Ramos (cell line): ENCODE results near the gene CSGALNACT2.

Source experiments
- in situ Hi-C: fragments of 300-500 bp; cut with MboI; formaldehyde crosslinking; loops from one replicate; pipeline ENCODE4 v1.14.3; 2022; ENCODE audit warnings: low sequenced_read_pairs; ENCODE audit not compliant: unreplicated experiment

CSGALNACT2 gene

DNA sequence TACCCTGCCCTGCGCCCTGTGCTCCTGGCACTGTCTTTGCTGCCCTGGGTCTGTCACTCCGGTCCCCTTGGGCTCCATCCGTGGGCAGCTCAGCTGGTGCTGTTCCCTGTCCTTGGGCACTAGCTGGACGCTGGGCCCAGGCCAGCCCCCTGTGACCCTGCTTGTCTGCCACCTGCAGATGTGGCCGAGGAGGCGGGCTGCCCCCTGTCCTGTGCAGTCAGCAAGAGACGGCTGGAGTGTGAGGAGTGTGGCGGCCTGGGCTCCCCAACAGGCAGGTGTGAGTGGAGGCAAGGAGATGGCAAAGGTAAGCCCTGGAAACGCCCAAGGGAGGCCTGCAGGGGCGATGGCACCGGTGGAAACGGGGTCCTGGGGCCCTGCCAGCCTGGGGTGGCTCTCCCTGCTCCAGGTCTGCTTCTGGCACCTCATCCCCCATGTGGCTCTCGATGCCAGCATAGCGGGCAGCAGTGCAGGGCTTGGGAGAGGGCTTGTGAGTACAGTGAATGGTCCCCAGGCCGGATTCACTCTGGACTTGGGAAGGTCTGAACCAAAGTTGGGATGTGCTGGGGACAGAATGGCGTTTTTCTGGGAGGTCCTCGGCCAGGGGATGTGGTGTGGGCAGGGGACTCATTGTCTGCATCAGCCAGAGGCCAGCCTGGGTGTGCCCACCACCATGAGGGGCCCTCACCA, 26.2 kb upstream of the CSGALNACT2 start:
- in situ Hi-C loops, result no loop called here

- in situ Hi-C loops, result no loop called here
Measured at GRCh38 chr10:43112608-43112961, 25.7 kb upstream of the CSGALNACT2 start.

DNA sequence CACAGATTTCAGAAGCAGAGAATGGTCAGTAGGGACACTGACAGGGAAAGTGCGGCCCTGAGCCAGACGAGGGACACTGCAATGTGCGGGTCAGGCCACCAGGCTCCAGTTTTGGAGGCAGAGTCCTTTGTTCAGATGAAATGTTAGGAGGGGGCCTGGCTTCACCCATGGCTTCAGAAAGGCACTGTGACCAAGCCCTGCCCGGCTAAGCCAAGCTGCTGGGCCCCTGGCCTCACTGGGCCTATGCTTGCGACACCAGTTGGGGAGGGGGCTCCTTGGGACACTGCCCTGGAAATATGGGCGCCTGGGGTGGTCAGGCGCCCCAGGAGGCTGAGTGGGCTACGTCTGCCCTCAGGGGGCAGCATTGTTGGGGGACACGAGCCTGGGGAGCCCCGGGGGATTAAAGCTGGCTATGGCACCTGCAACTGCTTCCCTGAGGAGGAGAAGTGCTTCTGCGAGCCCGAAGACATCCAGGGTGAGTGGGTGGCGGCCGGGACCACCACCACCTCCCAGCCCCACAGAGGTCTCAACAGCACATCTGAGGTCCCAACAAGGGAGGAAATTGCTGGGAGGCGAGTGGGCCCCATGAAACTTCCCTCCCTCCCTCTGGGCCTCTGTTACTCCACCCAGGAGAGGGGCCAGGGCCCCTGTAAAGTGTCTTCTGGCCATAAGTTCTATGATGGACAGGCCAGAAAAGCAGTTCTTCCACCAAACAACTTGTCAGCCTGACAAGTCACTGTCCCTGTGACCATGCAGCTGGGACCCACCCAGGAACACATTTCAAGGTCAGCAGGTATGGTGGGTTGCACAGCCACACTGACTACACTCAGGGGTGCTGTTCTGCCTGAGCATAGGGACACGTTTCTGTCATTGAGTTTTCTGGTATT, 24.8 kb upstream of the CSGALNACT2 start:
- in situ Hi-C loops, result no loop called here

GRCh38 chr10:43114088-43114742, 24.0 kb upstream of the CSGALNACT2 start:
- in situ Hi-C loops, result no loop called here

DNA sequence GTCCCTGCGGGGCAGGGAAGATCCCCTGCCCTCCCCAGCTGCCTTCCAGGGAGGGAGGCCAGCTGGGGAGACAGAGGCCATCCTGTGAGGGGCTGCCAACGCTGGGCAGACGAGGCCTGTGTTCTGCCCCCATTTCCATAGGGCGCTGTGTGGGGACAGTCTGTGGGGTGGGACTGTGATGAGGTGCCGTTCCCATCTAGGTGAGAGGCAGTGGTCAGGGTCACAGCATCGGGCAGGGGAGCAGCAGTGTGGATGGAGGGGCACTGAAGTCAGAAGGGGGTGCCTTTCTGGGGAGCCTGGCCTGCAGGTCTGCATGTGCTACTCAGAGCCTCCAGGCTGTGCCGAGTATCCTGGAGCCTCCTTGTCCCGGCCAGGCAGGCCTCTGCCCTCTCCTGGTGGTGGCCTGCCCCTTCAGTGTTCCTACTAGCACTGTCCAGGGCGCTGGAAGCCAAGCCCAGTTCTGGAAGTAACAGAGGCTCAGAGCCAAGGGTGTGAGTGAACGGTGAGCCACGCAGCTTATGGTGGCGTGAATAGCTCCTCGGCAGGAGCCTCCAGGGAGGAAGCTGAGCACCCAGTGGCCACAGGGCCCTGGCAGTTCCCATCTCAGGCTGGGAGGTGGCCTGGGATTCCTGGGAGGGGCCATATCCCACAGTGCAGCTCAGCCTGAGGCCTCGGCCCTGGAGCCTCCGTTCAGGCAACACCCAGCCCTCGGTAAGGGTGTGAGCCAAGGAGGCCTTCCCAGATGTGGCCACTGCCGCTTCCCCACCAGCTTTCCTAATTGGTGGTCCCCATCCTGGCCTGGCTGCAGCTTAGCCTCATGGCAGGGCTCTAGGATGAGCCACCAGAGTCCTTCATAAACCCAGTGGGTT, 23.3 kb upstream of the CSGALNACT2 start:
- in situ Hi-C loops, result no loop called here

GRCh38 chr10:43115881-43116595, 22.2 kb upstream of the CSGALNACT2 start:
- in situ Hi-C loops, result no loop called here

DNA sequence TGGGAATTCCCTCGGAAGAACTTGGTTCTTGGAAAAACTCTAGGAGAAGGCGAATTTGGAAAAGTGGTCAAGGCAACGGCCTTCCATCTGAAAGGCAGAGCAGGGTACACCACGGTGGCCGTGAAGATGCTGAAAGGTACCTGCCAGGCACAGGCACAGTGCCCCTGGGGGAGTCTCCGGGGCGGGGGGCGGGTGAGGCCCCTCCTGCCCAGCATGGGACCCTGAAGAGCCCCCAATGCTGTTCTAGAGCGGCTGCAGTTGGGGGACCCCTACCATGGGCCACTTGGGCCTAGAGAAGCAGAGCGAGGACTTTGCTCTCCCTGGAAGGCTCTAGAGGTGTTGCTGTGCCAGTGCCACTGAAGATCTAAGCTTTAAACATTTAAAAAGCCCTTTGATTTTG, 21.6 kb upstream of the CSGALNACT2 start:
- in situ Hi-C loops, result no loop called here

- in situ Hi-C loops, result no loop called here
Measured at GRCh38 chr10:43117031-43117776, 21.0 kb upstream of the CSGALNACT2 start.

DNA sequence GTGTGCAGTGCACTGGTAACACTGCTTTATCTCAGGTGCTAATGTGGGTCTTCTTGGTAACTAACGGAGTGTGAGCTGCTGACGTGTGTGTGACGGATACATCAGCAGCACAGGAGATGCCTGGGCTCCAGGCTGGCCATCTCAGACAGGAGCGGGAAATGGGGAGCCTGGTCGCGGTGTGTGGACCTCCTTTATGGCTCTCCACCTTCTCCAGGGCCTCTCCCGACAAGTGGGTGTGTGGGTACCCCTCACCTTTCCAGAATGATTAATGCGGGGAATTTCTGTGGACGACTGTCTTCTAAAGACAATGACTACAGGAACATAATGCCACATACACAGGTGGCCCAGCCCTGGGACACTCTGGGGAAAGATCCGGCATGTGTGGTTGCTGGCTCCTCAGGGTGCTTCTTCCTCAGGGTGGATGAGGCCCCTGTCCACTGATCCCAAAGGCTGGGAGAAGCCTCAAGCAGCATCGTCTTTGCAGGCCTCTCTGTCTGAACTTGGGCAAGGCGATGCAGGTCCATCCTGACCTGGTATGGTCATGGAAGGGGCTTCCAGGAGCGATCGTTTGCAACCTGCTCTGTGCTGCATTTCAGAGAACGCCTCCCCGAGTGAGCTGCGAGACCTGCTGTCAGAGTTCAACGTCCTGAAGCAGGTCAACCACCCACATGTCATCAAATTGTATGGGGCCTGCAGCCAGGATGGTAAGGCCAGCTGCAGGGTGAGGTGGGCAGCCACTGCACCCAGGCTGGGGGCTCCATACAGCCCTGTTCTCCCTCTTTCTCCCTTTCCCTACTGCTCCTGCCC, 20.3 kb upstream of the CSGALNACT2 start:
- in situ Hi-C loops, result no loop called here

- in situ Hi-C loops, result no loop called here
Measured at GRCh38 chr10:43118631-43119415, 19.4 kb upstream of the CSGALNACT2 start.

DNA sequence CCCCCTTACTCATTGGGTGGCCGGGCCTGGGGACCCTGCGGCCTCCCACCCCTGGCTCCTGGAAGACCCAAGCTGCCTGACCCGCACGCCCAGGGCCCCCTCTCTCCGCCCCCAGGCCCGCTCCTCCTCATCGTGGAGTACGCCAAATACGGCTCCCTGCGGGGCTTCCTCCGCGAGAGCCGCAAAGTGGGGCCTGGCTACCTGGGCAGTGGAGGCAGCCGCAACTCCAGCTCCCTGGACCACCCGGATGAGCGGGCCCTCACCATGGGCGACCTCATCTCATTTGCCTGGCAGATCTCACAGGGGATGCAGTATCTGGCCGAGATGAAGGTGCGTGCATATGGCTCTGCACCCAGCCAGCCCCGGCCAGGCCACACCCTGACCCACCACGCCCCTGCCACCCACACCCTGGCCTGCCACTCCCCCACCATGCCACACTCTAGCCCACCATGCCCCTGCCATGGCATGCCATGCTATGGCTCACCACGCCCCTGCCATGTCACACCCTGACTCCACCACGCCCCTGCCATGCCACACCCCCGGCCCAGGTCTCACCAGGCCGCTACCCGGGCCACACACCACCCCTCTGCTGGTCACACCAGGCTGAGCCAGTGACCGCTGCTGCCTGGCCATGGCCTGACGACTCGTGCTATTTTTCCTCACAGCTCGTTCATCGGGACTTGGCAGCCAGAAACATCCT, 18.7 kb upstream of the CSGALNACT2 start:
- in situ Hi-C loops, result no loop called here

DNA sequence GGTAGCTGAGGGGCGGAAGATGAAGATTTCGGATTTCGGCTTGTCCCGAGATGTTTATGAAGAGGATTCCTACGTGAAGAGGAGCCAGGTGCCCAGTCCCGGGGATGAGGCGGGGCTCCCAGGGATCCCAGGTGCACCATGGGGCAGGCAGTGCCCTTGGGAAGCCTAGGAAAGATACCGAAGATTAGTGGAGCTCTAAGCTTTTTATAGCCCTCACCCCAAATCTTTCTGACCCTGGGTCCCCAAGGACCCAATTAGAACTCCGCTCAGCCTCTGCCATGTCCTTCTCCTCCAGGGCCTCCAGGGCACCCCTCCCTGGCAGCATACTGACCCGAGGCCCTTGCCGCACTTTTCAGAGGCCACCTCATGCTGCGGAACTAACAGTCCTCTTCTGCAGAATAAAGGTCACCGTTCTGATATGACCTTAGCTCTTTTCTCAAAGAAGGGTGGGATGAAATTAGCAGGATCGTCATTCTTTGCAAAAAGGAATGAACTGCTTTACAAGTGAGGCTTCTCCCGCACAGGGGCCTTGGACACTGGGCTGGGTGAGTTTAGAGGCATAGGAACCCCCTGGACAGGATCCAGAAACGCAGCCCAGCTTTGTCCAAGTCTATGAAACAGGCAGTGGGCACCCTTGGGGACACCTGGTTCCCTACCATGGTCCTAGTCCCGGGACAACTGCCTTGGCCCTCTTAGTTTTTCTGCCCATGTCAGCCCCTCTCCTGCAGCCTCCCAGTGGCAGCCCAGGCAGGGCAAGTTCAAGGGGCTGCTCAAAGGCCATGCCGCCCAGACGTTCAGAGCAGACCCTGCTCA, 17.9 kb upstream of the CSGALNACT2 start:
- in situ Hi-C loops, result no loop called here

GRCh38 chr10:43120929-43121314, 17.3 kb upstream of the CSGALNACT2 start:
- in situ Hi-C loops, result no loop called here

DNA sequence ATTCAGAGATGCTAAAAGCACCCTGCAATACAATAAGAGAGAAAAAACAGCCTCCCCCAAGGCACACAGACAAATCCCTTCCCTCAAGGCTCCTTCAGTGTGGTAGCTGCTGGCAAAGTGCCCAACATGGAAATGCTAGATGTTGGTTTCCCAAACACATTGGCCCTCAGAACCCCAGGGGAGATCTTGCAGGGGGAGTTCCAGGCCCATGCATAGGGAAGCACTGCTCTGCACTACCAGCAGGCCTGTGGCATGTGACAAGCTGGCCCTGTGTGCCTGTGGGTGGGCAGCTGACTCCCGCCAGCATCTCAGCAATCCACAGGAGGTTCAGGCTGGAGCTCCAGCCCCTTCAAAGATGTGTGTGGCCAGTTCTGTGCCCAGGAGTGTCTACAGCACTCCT, 16.8 kb upstream of the CSGALNACT2 start:
- in situ Hi-C loops, result no loop called here

DNA sequence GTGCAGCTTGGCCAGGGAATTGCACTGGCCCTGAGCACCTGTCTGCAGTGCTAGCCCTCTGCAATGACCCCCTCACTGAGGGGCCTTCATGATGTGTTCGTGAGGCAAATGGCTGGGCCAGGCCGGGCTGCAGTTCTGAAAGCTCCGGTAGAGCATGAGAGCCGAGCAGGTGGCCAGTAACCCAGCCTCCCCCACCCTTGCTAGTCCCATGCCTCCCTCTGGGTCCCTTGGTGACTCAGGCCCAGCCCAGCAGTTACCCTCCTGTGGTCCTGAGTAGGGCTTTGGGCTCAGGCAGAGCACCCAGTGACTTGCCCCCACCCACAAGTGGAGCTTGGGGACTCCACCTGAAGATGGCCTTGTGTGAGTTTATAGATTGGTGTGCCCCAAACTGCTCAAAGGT, 16.1 kb upstream of the CSGALNACT2 start:
- in situ Hi-C loops, result no loop called here

DNA sequence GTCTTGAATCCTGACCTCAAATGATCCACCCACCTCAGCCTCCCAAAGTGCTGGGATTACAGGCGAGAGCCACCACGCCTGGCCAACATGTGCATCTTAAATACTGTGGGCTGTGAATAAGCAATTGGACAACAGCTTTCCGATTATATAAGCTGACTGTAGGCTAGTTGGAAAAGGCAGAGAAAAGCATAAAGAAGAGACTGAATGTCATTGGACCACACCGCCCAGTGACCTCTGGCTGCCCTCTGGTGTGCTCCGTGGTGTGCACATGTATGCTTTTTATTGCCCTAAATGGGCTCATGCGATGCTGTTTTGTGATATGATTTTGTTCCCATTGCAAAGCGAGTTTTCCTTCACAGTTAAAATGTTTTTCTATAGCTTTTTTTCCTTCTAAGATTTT, 15.4 kb upstream of the CSGALNACT2 start:
- in situ Hi-C loops, result no loop called here
